MV-4-11 (cell line): ENCODE data around the gene SERPINF2.
"Not testable (repeated sequence)": the region's sequence is repeated elsewhere in the genome, so short reads cannot be mapped to it uniquely, and the experiment has no call there.

ENCODE experiments used
- DNase-seq: peaks from one replicate; lab custom pipeline; 2025; lab: John Stamatoyannopoulos, UW

The SERPINF2 gene

GRCh38 chr17:1789936-1790335, 47.3 kb downstream of the SERPINF2 start:
- DNase-seq, result no peak

GRCh38 chr17:1792495-1793446, 50.1 kb downstream of the SERPINF2 start:
- no peak for DNase-seq

- no peak for DNase-seq
Measured at GRCh38 chr17:1793447-1793806, 50.8 kb downstream of the SERPINF2 start.

GRCh38 chr17:1796800-1797199, 54.1 kb downstream of the SERPINF2 start:
- DNase-seq, result no peak

GRCh38 chr17:1797323-1797722, 54.7 kb downstream of the SERPINF2 start:
- no peak for DNase-seq

GRCh38 chr17:1797846-1798245, 55.2 kb downstream of the SERPINF2 start:
- not testable (repeated sequence) for DNase-seq

- no peak for DNase-seq
Measured at GRCh38 chr17:1800240-1800639, 57.6 kb downstream of the SERPINF2 start.

- no peak for DNase-seq
Measured at GRCh38 chr17:1800712-1801111, 58.0 kb downstream of the SERPINF2 start.

- no peak for DNase-seq
Measured at GRCh38 chr17:1802429-1802828, 59.8 kb downstream of the SERPINF2 start.

GRCh38 chr17:1803280-1803679, 60.6 kb downstream of the SERPINF2 start:
- no peak for DNase-seq
